Measurements from ENCODE around the gene LMAN1. TPM values are rescaled to one million over a fixed set of nuclear protein-coding genes. Genes with fewer than 3 reads are reported as not detected.

The LMAN1 gene
- total RNA-seq, 2 experiments from 2014 or later: 33.0 to 46.4 TPM

- no peak overlapping the region for H3K4me3 ChIP-seq (ENCODE audit: low read depth, low read length, poor library complexity, severe bottlenecking)
- CTCF ChIA-PET (ENCODE audit: unreplicated experiment): no interaction called here
- H3K9me3 ChIP-seq (ENCODE audit: low read length): peaks cover 6% of the 10 kb centered on the region; the same call in 1 of the 2 replicates
- no peaks in the 10 kb centered on the region for H4K20me1 ChIP-seq (ENCODE audit: insufficient read depth, low read length)
- POLR2A ChIA-PET: no interaction called here
- no peak overlapping the region for H3K27ac ChIP-seq (ENCODE audit: low read depth, low read length, poor library complexity, severe bottlenecking)
- H3K4me2 ChIP-seq (ENCODE audit: low read length): no peak overlapping the region
- intact Hi-C loops (cut with micrococcal nuclease; ENCODE audit: unreplicated experiment): no loop called here
- H3K79me2 ChIP-seq (ENCODE audit: insufficient read depth, low read depth, low read length): peaks cover 17% of the 10 kb centered on the region; the same call in 1 of the 2 replicates
- no peaks in the 10 kb centered on the region for H3K4me1 ChIP-seq (ENCODE audit: insufficient read depth, low read length, poor library complexity, severe bottlenecking)
- BruUV-seq (replicated peaks): no TSS peak
- peaks cover 98% of the 10 kb centered on the region for H3K36me3 ChIP-seq (ENCODE audit: insufficient read depth, low read length)
- no peaks in the 10 kb centered on the region for H3K9me2 ChIP-seq (ENCODE audit: insufficient read depth, low read length)
- no peak overlapping the region for H2AFZ ChIP-seq (ENCODE audit: low read length)
- TF ChIP-seq EZH2phosphoT487 (IDR thresholded peaks at IDR 0.05; ENCODE audit: borderline replicate concordance, low read depth, low read length): no peak
- TF ChIP-seq, protein P1, sequence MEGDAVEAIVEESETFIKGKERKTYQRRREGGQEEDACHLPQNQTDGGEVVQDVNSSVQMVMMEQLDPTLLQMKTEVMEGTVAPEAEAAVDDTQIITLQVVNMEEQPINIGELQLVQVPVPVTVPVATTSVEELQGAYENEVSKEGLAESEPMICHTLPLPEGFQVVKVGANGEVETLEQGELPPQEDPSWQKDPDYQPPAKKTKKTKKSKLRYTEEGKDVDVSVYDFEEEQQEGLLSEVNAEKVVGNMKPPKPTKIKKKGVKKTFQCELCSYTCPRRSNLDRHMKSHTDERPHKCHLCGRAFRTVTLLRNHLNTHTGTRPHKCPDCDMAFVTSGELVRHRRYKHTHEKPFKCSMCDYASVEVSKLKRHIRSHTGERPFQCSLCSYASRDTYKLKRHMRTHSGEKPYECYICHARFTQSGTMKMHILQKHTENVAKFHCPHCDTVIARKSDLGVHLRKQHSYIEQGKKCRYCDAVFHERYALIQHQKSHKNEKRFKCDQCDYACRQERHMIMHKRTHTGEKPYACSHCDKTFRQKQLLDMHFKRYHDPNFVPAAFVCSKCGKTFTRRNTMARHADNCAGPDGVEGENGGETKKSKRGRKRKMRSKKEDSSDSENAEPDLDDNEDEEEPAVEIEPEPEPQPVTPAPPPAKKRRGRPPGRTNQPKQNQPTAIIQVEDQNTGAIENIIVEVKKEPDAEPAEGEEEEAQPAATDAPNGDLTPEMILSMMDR (conservative IDR thresholded peaks at IDR 0.05; ENCODE audit: low read length): no peak
- DNase-seq (ENCODE audit: low spot score): no peak
These were observed 14.1 kb downstream of the LMAN1 start for GRCh38 chr18:59344996-59345395.

- H3K36me3 ChIP-seq (ENCODE audit: insufficient read depth, low read length): peaks cover 98% of the 10 kb centered on the region
- no peak for DNase-seq (ENCODE audit: low spot score)
- TF ChIP-seq, protein P1 (conservative IDR thresholded peaks at IDR 0.05; ENCODE audit: low read length): no peak
- TF ChIP-seq EZH2phosphoT487 (IDR thresholded peaks at IDR 0.05; ENCODE audit: borderline replicate concordance, low read depth, low read length): no peak
These were observed 15.1 kb downstream of the LMAN1 start for GRCh38 chr18:59343926-59344325.

GRCh38 chr18:59340817-59341216, 18.2 kb downstream of the LMAN1 start:
- Histone ChIP-seq H3K9me2 (ENCODE audit: insufficient read depth, low read length) (no peaks in the 10 kb centered on the region), H4K20me1 (ENCODE audit: insufficient read depth, low read length) (no peaks in the 10 kb centered on the region), H3K4me2 (ENCODE audit: low read length) (no peak overlapping the region), H3K4me1 (ENCODE audit: insufficient read depth, low read length, poor library complexity, severe bottlenecking) (no peaks in the 10 kb centered on the region), H3K4me3 (ENCODE audit: low read depth, low read length, poor library complexity, severe bottlenecking) (no peak overlapping the region), H3K79me2 (ENCODE audit: insufficient read depth, low read depth, low read length) (peaks cover 17% of the 10 kb centered on the region; the same call in 1 of the 2 replicates), H2AFZ (ENCODE audit: low read length) (no peak overlapping the region), H3K36me3 (ENCODE audit: insufficient read depth, low read length) (peaks cover 93% of the 10 kb centered on the region), H3K9me3 (ENCODE audit: low read length) (peaks cover 6% of the 10 kb centered on the region; the same call in 1 of the 2 replicates), H3K27ac (ENCODE audit: low read depth, low read length, poor library complexity, severe bottlenecking) (no peak overlapping the region)
- intact Hi-C loops (cut with micrococcal nuclease; ENCODE audit: unreplicated experiment): no loop called here
- ChIA-PET CTCF (ENCODE audit: unreplicated experiment) (no interaction called here), POLR2A (interaction anchor here (0.6 kb wide), 1 partner anchor 612 kb away, joined by 3 read pairs; no protein-coding TSS in a partner anchor)
- BruUV-seq (replicated peaks): no TSS peak
- no peak for DNase-seq (ENCODE audit: low spot score)
- no peak for TF ChIP-seq EZH2phosphoT487 (IDR thresholded peaks at IDR 0.05; ENCODE audit: borderline replicate concordance, low read depth, low read length)
- TF ChIP-seq, protein P1 (conservative IDR thresholded peaks at IDR 0.05; ENCODE audit: low read length): no peak

More at GRCh38 chr18:59343926-59344325, 15.1 kb downstream of the LMAN1 start:
- no peak overlapping the region for H3K4me2 ChIP-seq (ENCODE audit: low read length)
- H2AFZ ChIP-seq (ENCODE audit: low read length): no peak overlapping the region
- H3K4me1 ChIP-seq (ENCODE audit: insufficient read depth, low read length, poor library complexity, severe bottlenecking): no peaks in the 10 kb centered on the region
- ChIA-PET CTCF (ENCODE audit: unreplicated experiment) (no interaction called here), POLR2A (no interaction called here)
- H3K27ac ChIP-seq (ENCODE audit: low read depth, low read length, poor library complexity, severe bottlenecking): no peak overlapping the region
- no peaks in the 10 kb centered on the region for H3K9me2 ChIP-seq (ENCODE audit: insufficient read depth, low read length)
- H3K79me2 ChIP-seq (ENCODE audit: insufficient read depth, low read depth, low read length): peaks cover 17% of the 10 kb centered on the region; the same call in 1 of the 2 replicates
- intact Hi-C loops (cut with micrococcal nuclease; ENCODE audit: unreplicated experiment): no loop called here
- BruUV-seq (replicated peaks): no TSS peak
- H3K4me3 ChIP-seq (ENCODE audit: low read depth, low read length, poor library complexity, severe bottlenecking): no peak overlapping the region
- H3K9me3 ChIP-seq (ENCODE audit: low read length): peaks cover 6% of the 10 kb centered on the region; the same call in 1 of the 2 replicates
- no peaks in the 10 kb centered on the region for H4K20me1 ChIP-seq (ENCODE audit: insufficient read depth, low read length)

All from OCI-LY7 (cell line).